Endothelial cell of umbilical vein (primary cell): ENCODE results near the gene SYAP1. TPM values are rescaled to one million over a fixed set of nuclear protein-coding genes. Genes with fewer than 3 reads are reported as not detected.
"Not testable (repeated sequence)": the region's sequence is repeated elsewhere in the genome, so short reads cannot be mapped to it uniquely, and the experiment has no call there.

Experiments used
- BruUV-seq: library from RNA; stranded (reverse); fragments of 400-500 nt; replicated peaks from 2 replicates; lab custom pipeline; 2021; lab: Mats Ljungman, UMichigan
- CTCF ChIA-PET: fragments of 300-600, 350-600 bp; sonication (Branson Sonifier 250); formaldehyde crosslinking; loops from one replicate; lab custom pipeline; 2021; ENCODE audit warnings: antibody characterized with exemption, inconsistent platforms; lab: Charles Lee
- POLR2A ChIA-PET: fragments of 300-600, 350-600 bp; sonication (Branson Sonifier 250); formaldehyde crosslinking; loops from one replicate; lab custom pipeline; 2021; ENCODE audit warnings: antibody characterized with exemption, inconsistent platforms; lab: Charles Lee
- DNase-seq: peaks from one replicate; pipeline ENCODE4 v3.0.0-alpha.2; 2011; ENCODE audit warnings: low read depth, low spot score
- FAIRE-seq: peaks from 2 replicates; lab custom pipeline; 2011; peaks lifted over from hg19 to GRCh38; lab: Jason Lieb, UNC
- H2AFZ ChIP-seq: 2 replicates; pipeline ENCODE4 v1.6.0; 2012; ENCODE audit warnings: low read depth, low read length, control low read depth, inconsistent platforms
- H3K27ac ChIP-seq: 2 replicates; pipeline ENCODE4 v1.5.1; 2011; ENCODE audit warnings: low read depth, mild to moderate bottlenecking, control low read depth, low read length, moderate library complexity; ENCODE audit not compliant: insufficient read depth
- H3K27me3 ChIP-seq, 2 experiments: 2 replicates each; pipeline versions ENCODE4 v1.6.0 to v1.6.1; 2011; ENCODE audit warnings: low read length in 2 of 2, mixed read lengths in 1 of 2; ENCODE audit not compliant: control insufficient read depth in 2 of 2, insufficient read depth in 2 of 2
- H3K36me3 ChIP-seq, 2 experiments: 2 replicates in 1 of 2; 3 replicates in 1 of 2; pipeline ENCODE4 v1.5.1; 2011; ENCODE audit warnings: low read length in 2 of 2, mild to moderate bottlenecking in 1 of 2, moderate library complexity in 1 of 2; ENCODE audit not compliant: control insufficient read depth in 2 of 2, insufficient read depth in 2 of 2; ENCODE audit errors: extremely low read depth in 1 of 2
- H3K4me1 ChIP-seq: 3 replicates; pipeline ENCODE4 v1.5.1; 2011; ENCODE audit warnings: mild to moderate bottlenecking, low read length; ENCODE audit not compliant: control insufficient read depth, insufficient read depth; ENCODE audit errors: extremely low read depth
- H3K4me2 ChIP-seq: 2 replicates; pipeline ENCODE4 v1.6.1; 2011; ENCODE audit warnings: low read length, control low read depth, mixed read lengths; ENCODE audit not compliant: insufficient read depth
- H3K4me3 ChIP-seq, 3 experiments: fragments of 200-600 bp in 1 of 3; sonication (generic), shearing (Covaris generic) in 1 of 3; replicated peaks in 1 of 3; 2 replicates each; pipeline ENCODE4 v1.5.1; 2011 to 2016; ENCODE audit warnings: control low read depth in 3 of 3, low read length in 3 of 3, mild to moderate bottlenecking in 2 of 3, inconsistent platforms in 1 of 3, low read depth in 1 of 3, moderate library complexity in 1 of 3; ENCODE audit not compliant: insufficient read depth in 1 of 3
- H3K79me2 ChIP-seq: 2 replicates; pipeline ENCODE4 v1.6.0; 2012; ENCODE audit warnings: low read length, inconsistent platforms; ENCODE audit not compliant: control insufficient read depth, insufficient read depth
- H3K9ac ChIP-seq: replicated peaks from 2 replicates; pipeline ENCODE3; 2011; ENCODE audit warnings: low read length, control low read depth; ENCODE audit not compliant: insufficient read depth; ENCODE audit errors: extremely low read depth
- H3K9me1 ChIP-seq: replicated peaks from 3 replicates; pipeline ENCODE4 v1.6.0; 2011; ENCODE audit warnings: mild to moderate bottlenecking, low read length; ENCODE audit not compliant: control insufficient read depth, insufficient read depth; ENCODE audit errors: extremely low read depth
- H3K9me3 ChIP-seq: replicated peaks from 2 replicates; pipeline ENCODE4 v1.5.1; 2012; ENCODE audit warnings: low read length, inconsistent platforms; ENCODE audit not compliant: control insufficient read depth, insufficient read depth
- H4K20me1 ChIP-seq: replicated peaks from 2 replicates; pipeline ENCODE3; 2011; ENCODE audit warnings: mild to moderate bottlenecking, low read length; ENCODE audit not compliant: control insufficient read depth, insufficient read depth; ENCODE audit errors: extremely low read depth
- FOS ChIP-seq: IDR thresholded peaks from 2 replicates; pipeline ENCODE4 v1.6.1; 2011; ENCODE audit warnings: mild to moderate bottlenecking, low read length, moderate library complexity, borderline replicate concordance; ENCODE audit not compliant: insufficient read depth
- GATA2 ChIP-seq: IDR thresholded peaks from 2 replicates; pipeline ENCODE4 v1.7.0; 2011; ENCODE audit warnings: low read depth, mild to moderate bottlenecking, moderate library complexity, mixed read lengths, low read length; ENCODE audit not compliant: insufficient read length, insufficient read depth
- JUN ChIP-seq: IDR thresholded peaks from 2 replicates; pipeline ENCODE4 v1.6.1; 2011; ENCODE audit warnings: borderline replicate concordance, low read depth; ENCODE audit not compliant: insufficient read length, insufficient read depth
- MYC ChIP-seq: IDR thresholded peaks from one replicate; pipeline ENCODE4 v1.6.1; 2011; ENCODE audit warnings: mild to moderate bottlenecking, low read depth, low read length
- POLR2A ChIP-seq: IDR thresholded peaks from 2 replicates; pipeline ENCODE4 v1.6.1; 2012; ENCODE audit warnings: low read depth, mild to moderate bottlenecking, control low read depth, low read length
- POLR2AphosphoS5 ChIP-seq: IDR thresholded peaks from 2 replicates; pipeline ENCODE4 v1.6.1; 2012; ENCODE audit warnings: low read depth, mild to moderate bottlenecking, control low read depth, low read length, moderate library complexity; ENCODE audit not compliant: insufficient read depth
- dilution Hi-C: fragments of 300-500 bp; cut with MboI; formaldehyde crosslinking; loops from one replicate; pipeline ENCODE4 v1.15.0; 2019; ENCODE audit warnings: low sequenced_read_pairs; ENCODE audit not compliant: extremely low pct_ligation_motif_present
- intact Hi-C: fragments of 100-400 bp; cut with micrococcal nuclease; formaldehyde crosslinking; loops from one replicate; pipeline ENCODE4 v1.10.0; 2022
- polyA plus RNA-seq, 4 experiments: library from polyadenylated mRNA; depleted of rRNA in 3 of 4; stranded (reverse) in 3 of 4; unstranded in 1 of 4; fragments of >200 nt; gene quantifications; 2 replicates each; pipeline versions ENCODE4 v1.2.1 to v1.2.3, GENCODE V29; 2011 to 2012; ENCODE audit warnings: missing spikeins in 1 of 4
- total RNA-seq: library from RNA; stranded (reverse); gene quantifications from 2 replicates; pipeline ENCODE4 v1.2.3, GENCODE V29; 2021
- TF ChIP-seq, protein P1 (sequence below), 2 donors: IDR thresholded peaks; 1 replicate in 1 of 2; 2 replicates in 1 of 2; pipeline ENCODE4 v1.5.1; 2011; ENCODE audit warnings: low read length in 2 of 2, mild to moderate bottlenecking in 2 of 2, moderate library complexity in 2 of 2, control low read depth in 1 of 2, inconsistent platforms in 1 of 2, low read depth in 1 of 2; ENCODE audit not compliant: insufficient read depth in 1 of 2; ENCODE audit errors: extremely low read depth in 1 of 2

The SYAP1 gene
- total and polyA plus RNA-seq, 2 donors (not counting 3 experiments of a cell fraction or from before 2014, with no cell fraction given), result 3.4 to 21.9 TPM

DNA sequence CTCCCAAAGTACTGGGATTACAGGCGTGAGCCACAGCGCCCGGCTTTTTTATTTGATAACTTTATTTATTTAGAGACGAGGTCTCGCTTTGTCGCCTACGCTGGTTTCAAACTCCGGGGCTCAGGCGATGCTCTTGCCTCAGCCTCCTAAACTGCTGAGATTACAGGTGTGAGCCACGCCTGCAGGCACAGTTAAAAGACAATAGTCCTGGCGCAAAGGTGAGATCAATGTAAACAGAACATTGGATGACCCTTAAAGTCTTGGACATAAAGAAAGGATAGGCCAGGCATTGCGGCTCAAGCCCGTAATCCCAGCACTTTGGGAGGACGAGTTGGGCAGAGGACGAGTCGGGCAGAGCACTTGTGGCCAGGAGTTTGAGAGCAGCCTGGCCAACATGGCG lies 64.0 kb downstream of the SYAP1 start:
- POLR2A ChIA-PET, result no interaction called here
- CTCF ChIA-PET, result no interaction called here
- Histone ChIP-seq H4K20me1 (no peaks in the 10 kb centered on the region), H3K9me3 (no peaks in the 10 kb centered on the region), H3K4me2 (no peak overlapping the region), H3K36me3 (no peaks in the 10 kb centered on the region), H3K79me2 (peaks cover 16% of the 10 kb centered on the region), H3K9me1 (no peaks in the 10 kb centered on the region), H3K9ac (no peak overlapping the region), H3K4me3 (no peak overlapping the region), H2AFZ (no peak overlapping the region), H3K27ac (no peak overlapping the region), H3K4me1 (peaks cover 4% of the 10 kb centered on the region), H3K27me3 (no peaks in the 10 kb centered on the region)
- dilution Hi-C loops (no loop called here), intact Hi-C loops (no loop called here)
- DNase-seq, result no peak
- TF ChIP-seq POLR2AphosphoS5, result no peak
- no peak for TF ChIP-seq JUN
- no peak for TF ChIP-seq MYC
- no peak for TF ChIP-seq FOS
- no peak for TF ChIP-seq POLR2A
- TF ChIP-seq GATA2, result no peak
- TF ChIP-seq, protein P1, sequence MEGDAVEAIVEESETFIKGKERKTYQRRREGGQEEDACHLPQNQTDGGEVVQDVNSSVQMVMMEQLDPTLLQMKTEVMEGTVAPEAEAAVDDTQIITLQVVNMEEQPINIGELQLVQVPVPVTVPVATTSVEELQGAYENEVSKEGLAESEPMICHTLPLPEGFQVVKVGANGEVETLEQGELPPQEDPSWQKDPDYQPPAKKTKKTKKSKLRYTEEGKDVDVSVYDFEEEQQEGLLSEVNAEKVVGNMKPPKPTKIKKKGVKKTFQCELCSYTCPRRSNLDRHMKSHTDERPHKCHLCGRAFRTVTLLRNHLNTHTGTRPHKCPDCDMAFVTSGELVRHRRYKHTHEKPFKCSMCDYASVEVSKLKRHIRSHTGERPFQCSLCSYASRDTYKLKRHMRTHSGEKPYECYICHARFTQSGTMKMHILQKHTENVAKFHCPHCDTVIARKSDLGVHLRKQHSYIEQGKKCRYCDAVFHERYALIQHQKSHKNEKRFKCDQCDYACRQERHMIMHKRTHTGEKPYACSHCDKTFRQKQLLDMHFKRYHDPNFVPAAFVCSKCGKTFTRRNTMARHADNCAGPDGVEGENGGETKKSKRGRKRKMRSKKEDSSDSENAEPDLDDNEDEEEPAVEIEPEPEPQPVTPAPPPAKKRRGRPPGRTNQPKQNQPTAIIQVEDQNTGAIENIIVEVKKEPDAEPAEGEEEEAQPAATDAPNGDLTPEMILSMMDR (IDR thresholded peaks at IDR 0.05; ENCODE audit: extremely low read depth in 1 of 2, insufficient read depth in 1 of 2, low read depth in 1 of 2, low read length in 2 of 2), result no peak
- FAIRE-seq, result no peak
- BruUV-seq, result no TSS peak

GRCh38 chrX:16784440-16784839 lies 65.0 kb downstream of the SYAP1 start:
- H3K4me2 ChIP-seq, POLR2A ChIA-PET, H3K36me3 ChIP-seq, BruUV-seq, H4K20me1 ChIP-seq, dilution Hi-C loops, DNase-seq, FAIRE-seq, intact Hi-C loops, H3K9me1 ChIP-seq, H3K9me3 ChIP-seq, CTCF ChIA-PET, H2AFZ ChIP-seq, H3K9ac ChIP-seq, H3K4me3 ChIP-seq, H3K27me3 ChIP-seq, H3K27ac ChIP-seq, H3K4me1 ChIP-seq: not testable (repeated sequence)
- peaks cover 25% of the 10 kb centered on the region for H3K79me2 ChIP-seq
